Measurements from ENCODE around the gene GABRB2.
"Not testable (repeated sequence)": the region's sequence is repeated elsewhere in the genome, so short reads cannot be mapped to it uniquely, and the experiment has no call there.

The GABRB2 gene

DNA sequence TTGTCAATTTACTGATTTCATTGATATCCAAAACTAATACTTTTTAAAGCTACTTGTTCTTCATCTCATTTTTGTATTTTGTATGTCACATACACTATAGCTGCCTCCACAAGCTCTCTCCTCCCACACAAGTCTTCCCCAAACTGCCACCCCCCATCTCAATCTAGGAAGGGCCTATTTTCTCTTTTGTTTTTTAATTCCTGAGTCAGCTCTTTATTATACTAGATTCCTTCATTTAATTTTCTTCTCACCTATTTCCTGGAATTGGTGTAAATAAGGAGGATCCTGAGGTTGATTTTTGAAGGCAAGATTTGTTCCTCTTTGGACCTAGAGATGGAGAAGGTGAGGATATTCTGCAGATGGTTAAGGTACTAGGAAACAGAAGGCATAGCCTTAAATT is 277.4 kb downstream of the GABRB2 start:
- H3K4me1 ChIP-seq (ENCODE audit: control insufficient read depth in 5 of 5, insufficient read depth in 5 of 5, low read length in 5 of 5) = no peaks in the 10 kb centered on the region
- H3K27me3 ChIP-seq (ENCODE audit: control insufficient read depth in 5 of 5, insufficient read depth in 4 of 5, low read length in 5 of 5) = no peaks in the 10 kb centered on the region
- no peaks in the 10 kb centered on the region for H3K36me3 ChIP-seq (ENCODE audit: control insufficient read depth in 5 of 5, insufficient read depth in 5 of 5, low read length in 5 of 5)
- no peak overlapping the region for H3K27ac ChIP-seq (ENCODE audit: low read depth, low read length)
- H3K4me3 ChIP-seq (ENCODE audit: low read depth in 1 of 5, low read length in 5 of 5) = no peak overlapping the region
- no peaks in the 10 kb centered on the region for H3K9me3 ChIP-seq (ENCODE audit: control insufficient read depth in 5 of 5, low read length in 5 of 5)
- no peak overlapping the region for H3K9ac ChIP-seq (ENCODE audit: low read length in 5 of 5)

DNA sequence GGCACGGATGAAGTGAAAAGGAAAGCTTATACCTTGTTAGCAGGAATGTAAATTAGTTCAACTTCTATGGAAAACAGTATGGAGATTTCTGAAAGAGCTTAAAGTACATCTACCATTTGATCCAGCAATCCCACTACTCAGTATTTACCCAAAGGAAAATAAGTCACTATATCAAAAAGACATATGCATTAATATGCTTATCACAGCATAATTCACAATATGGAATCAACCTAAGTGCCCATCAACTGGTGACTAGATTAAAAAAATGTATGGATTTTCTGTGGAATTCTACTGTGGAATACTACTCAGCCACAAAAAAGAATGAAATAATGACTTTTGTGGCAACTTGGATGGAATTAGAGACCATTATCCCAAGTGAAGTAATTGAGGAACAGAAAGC is 279.6 kb downstream of the GABRB2 start:
- Histone ChIP-seq H3K9me3 (ENCODE audit: control insufficient read depth in 5 of 5, low read length in 5 of 5) (no peaks in the 10 kb centered on the region), H3K9ac (ENCODE audit: low read length in 5 of 5) (no peak overlapping the region), H3K27me3 (ENCODE audit: control insufficient read depth in 5 of 5, insufficient read depth in 4 of 5, low read length in 5 of 5) (no peaks in the 10 kb centered on the region), H3K4me1 (ENCODE audit: control insufficient read depth in 5 of 5, insufficient read depth in 5 of 5, low read length in 5 of 5) (no peaks in the 10 kb centered on the region), H3K36me3 (ENCODE audit: control insufficient read depth in 5 of 5, insufficient read depth in 5 of 5, low read length in 5 of 5) (no peaks in the 10 kb centered on the region), H3K27ac (ENCODE audit: low read depth, low read length) (no peak overlapping the region), H3K4me3 (ENCODE audit: low read depth in 1 of 5, low read length in 5 of 5) (no peak overlapping the region)

DNA sequence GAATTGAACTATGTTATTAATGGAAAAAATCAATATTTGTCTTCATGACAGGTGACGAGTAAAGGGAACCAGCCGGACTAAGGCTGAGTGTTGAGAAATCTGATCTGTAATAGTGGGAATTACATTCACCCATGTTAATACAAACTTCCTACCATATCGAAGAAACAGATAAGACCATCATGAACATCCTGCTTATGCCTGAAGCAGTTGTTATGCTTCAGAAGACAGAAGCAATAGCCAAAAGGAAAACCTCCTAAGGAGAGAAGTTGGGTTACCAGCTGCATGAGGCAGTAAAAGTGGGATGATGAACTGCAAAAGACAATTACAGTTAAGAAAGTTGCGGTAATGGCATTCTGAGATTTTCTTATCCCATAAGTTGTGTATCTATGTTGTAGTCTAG is 281.5 kb downstream of the GABRB2 start:
- Histone ChIP-seq H3K9me3 (ENCODE audit: control insufficient read depth in 5 of 5, low read length in 5 of 5) (no peaks in the 10 kb centered on the region), H3K27me3 (ENCODE audit: control insufficient read depth in 5 of 5, insufficient read depth in 4 of 5, low read length in 5 of 5) (no peaks in the 10 kb centered on the region), H3K27ac (ENCODE audit: low read depth, low read length) (no peak overlapping the region), H3K4me3 (ENCODE audit: low read depth in 1 of 5, low read length in 5 of 5) (no peak overlapping the region), H3K9ac (ENCODE audit: low read length in 5 of 5) (no peak overlapping the region), H3K36me3 (ENCODE audit: control insufficient read depth in 5 of 5, insufficient read depth in 5 of 5, low read length in 5 of 5) (no peaks in the 10 kb centered on the region), H3K4me1 (ENCODE audit: control insufficient read depth in 5 of 5, insufficient read depth in 5 of 5, low read length in 5 of 5) (no peaks in the 10 kb centered on the region)

DNA sequence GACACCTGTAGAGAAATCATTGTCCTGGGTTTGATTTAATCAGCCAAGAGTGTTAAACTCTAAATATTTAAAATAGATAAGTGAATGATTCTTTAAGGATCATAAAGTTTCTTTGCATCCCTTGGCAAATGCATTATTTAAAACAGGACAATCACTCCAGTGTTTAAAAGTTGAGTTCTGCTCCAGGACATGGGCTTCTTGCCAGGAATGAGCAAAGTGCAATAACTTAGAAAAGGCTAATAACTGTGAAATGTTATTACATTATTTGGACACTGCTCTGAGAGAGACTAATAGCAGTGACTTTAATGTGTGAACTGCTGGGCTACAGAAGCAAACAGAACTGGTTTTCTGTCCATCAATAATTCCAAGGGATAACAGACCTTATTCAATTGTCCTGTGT is 283.3 kb downstream of the GABRB2 start:
- no peak overlapping the region for H3K27ac ChIP-seq (ENCODE audit: low read depth, low read length)
- no peaks in the 10 kb centered on the region for H3K36me3 ChIP-seq (ENCODE audit: control insufficient read depth in 5 of 5, insufficient read depth in 5 of 5, low read length in 5 of 5)
- H3K27me3 ChIP-seq (ENCODE audit: control insufficient read depth in 5 of 5, insufficient read depth in 4 of 5, low read length in 5 of 5) = no peaks in the 10 kb centered on the region
- H3K9me3 ChIP-seq (ENCODE audit: control insufficient read depth in 5 of 5, low read length in 5 of 5) = no peaks in the 10 kb centered on the region
- no peaks in the 10 kb centered on the region for H3K4me1 ChIP-seq (ENCODE audit: control insufficient read depth in 5 of 5, insufficient read depth in 5 of 5, low read length in 5 of 5)
- H3K4me3 ChIP-seq (ENCODE audit: low read depth in 1 of 5, low read length in 5 of 5) = no peak overlapping the region
- no peak overlapping the region for H3K9ac ChIP-seq (ENCODE audit: low read length in 5 of 5)

DNA sequence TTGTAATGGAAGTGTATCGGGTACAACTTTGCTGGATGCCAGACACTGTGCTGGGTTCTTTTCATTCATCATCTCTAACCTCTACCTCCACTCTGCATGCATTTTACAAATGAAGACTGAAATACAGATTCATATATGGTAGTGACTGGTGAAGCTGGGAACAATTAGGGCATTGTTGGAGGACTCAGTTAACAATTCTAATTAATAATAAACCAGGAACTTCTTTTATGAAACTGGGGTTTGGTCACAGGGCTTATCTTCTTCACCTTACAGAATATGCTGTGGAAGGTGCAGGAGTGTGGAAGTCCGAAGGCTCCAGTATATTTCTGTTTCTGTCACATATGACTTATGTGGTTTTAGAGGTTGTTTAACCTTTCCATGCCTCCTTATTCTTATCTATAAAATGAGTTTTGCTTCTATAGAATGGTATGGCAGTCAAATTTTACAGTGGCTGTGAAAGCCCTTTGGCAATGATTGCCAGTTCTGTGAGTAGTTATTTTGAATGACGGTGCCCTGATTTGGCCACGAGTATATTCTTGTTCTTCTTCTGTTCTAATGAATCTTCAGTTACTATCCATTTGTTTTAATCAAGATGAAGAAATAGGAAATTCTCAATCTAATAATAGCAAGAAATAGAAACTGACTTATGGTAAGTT is 284.7 kb downstream of the GABRB2 start:
- Histone ChIP-seq H3K9ac (ENCODE audit: low read length in 5 of 5) (no peak overlapping the region), H3K4me3 (ENCODE audit: low read depth in 1 of 5, low read length in 5 of 5) (no peak overlapping the region), H3K27me3 (ENCODE audit: control insufficient read depth in 5 of 5, insufficient read depth in 4 of 5, low read length in 5 of 5) (no peaks in the 10 kb centered on the region), H3K27ac (ENCODE audit: low read depth, low read length) (no peak overlapping the region), H3K36me3 (ENCODE audit: control insufficient read depth in 5 of 5, insufficient read depth in 5 of 5, low read length in 5 of 5) (no peaks in the 10 kb centered on the region), H3K9me3 (ENCODE audit: control insufficient read depth in 5 of 5, low read length in 5 of 5) (no peaks in the 10 kb centered on the region), H3K4me1 (ENCODE audit: control insufficient read depth in 5 of 5, insufficient read depth in 5 of 5, low read length in 5 of 5) (no peaks in the 10 kb centered on the region)

DNA sequence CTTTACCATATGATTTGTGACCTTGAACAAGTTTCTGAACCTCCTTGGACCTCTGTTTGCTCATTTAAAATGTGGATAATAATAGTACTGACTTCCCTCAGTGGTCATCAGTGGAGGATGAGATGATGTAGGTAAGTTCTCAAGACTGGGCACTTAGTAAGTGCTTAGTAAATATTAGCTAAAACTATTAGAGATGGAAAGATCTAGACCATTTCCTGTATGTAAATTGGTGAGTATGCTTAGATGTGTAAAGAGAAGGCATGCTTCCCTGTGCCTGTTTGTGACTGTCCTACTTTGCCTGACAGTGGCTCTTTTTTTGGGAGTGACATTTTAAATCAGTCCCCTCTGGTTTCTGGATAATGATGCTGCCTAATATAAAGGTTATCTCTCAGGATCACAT is 288.1 kb downstream of the GABRB2 start:
- no peaks in the 10 kb centered on the region for H3K27me3 ChIP-seq (ENCODE audit: control insufficient read depth in 5 of 5, insufficient read depth in 4 of 5, low read length in 5 of 5)

DNA sequence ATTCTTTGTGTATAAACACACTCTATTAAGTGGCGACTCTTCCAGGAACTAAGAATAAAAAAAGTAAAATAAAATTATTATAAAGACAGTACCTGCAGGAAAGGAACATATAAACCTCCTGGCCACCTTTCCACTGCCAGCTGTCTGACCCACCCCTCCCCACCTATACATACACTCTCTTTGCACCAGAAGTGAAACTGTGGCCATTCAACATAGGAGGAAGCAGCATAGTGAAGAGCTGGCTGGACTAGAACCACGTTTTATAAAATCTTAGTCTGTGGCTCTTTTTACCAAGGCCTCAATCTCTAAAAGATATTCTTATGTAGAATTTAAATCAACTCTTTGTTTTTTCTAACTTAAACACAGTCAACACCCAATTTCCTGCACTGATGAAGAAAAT is 289.6 kb downstream of the GABRB2 start:
- Histone ChIP-seq H3K36me3 (ENCODE audit: control insufficient read depth in 5 of 5, insufficient read depth in 5 of 5, low read length in 5 of 5) (no peaks in the 10 kb centered on the region), H3K4me1 (ENCODE audit: control insufficient read depth in 5 of 5, insufficient read depth in 5 of 5, low read length in 5 of 5) (no peaks in the 10 kb centered on the region), H3K27me3 (ENCODE audit: control insufficient read depth in 5 of 5, insufficient read depth in 4 of 5, low read length in 5 of 5) (no peaks in the 10 kb centered on the region), H3K9ac (ENCODE audit: low read length in 5 of 5) (no peak overlapping the region), H3K27ac (ENCODE audit: low read depth, low read length) (no peak overlapping the region), H3K4me3 (ENCODE audit: low read depth in 1 of 5, low read length in 5 of 5) (no peak overlapping the region), H3K9me3 (ENCODE audit: control insufficient read depth in 5 of 5, low read length in 5 of 5) (no peaks in the 10 kb centered on the region)

More for the DNA sequence above, 288.1 kb downstream of the GABRB2 start:
- no peaks in the 10 kb centered on the region for H3K36me3 ChIP-seq (ENCODE audit: control insufficient read depth in 5 of 5, insufficient read depth in 5 of 5, low read length in 5 of 5)
- no peaks in the 10 kb centered on the region for H3K4me1 ChIP-seq (ENCODE audit: control insufficient read depth in 5 of 5, insufficient read depth in 5 of 5, low read length in 5 of 5)
- no peaks in the 10 kb centered on the region for H3K9me3 ChIP-seq (ENCODE audit: control insufficient read depth in 5 of 5, low read length in 5 of 5)
- H3K27ac ChIP-seq (ENCODE audit: low read depth, low read length) = no peak overlapping the region
- no peak overlapping the region for H3K4me3 ChIP-seq (ENCODE audit: low read depth in 1 of 5, low read length in 5 of 5)
- no peak overlapping the region for H3K9ac ChIP-seq (ENCODE audit: low read length in 5 of 5)

DNA sequence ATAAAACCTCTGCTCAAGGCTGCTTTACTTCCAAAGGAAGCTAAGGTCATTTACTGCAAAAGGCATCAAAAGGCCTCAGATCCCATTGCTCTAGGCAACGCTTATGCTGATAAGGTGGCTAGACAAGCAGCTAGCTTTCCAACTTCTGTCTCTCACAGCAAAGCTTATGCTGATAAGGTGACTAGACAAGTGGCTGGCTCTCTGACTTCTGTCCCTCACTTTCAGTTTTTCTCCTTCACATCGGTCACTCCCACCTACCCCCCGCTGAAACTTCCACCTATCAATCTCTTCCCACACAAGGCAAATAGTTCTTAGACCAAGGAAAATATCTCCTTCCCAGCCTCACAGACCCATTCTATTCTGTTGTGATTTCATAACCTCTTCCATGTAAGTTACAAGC is 293.6 kb downstream of the GABRB2 start:
- H3K4me1 ChIP-seq (ENCODE audit: control insufficient read depth in 5 of 5, insufficient read depth in 5 of 5, low read length in 5 of 5); H3K9ac ChIP-seq (ENCODE audit: low read length in 5 of 5); H3K36me3 ChIP-seq (ENCODE audit: control insufficient read depth in 5 of 5, insufficient read depth in 5 of 5, low read length in 5 of 5); H3K9me3 ChIP-seq (ENCODE audit: control insufficient read depth in 5 of 5, low read length in 5 of 5); H3K27ac ChIP-seq (ENCODE audit: low read depth, low read length); H3K4me3 ChIP-seq (ENCODE audit: low read depth in 1 of 5, low read length in 5 of 5); H3K27me3 ChIP-seq (ENCODE audit: control insufficient read depth in 5 of 5, insufficient read depth in 4 of 5, low read length in 5 of 5): not testable (repeated sequence)

DNA sequence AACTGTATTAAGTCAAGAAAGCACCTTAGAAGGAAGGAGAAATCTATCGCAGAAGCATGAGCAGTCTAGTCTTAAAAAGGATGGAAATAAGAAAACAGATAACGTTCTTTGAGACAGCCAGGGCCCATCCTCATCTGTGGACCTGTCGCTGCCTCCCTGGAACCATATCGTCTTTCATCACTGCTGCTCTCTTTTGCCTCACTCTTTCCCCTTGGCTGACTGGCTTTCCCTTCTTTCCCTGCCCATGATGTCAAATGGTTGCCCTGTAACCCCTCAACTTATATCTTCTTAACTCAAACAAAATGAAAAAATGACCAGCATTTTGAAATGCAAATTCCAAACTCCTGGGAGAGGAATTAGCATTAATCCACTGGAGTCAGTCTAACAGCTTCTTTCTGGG is 299.8 kb downstream of the GABRB2 start:
- no peaks in the 10 kb centered on the region for H3K36me3 ChIP-seq (ENCODE audit: control insufficient read depth in 5 of 5, insufficient read depth in 5 of 5, low read length in 5 of 5)
- no peaks in the 10 kb centered on the region for H3K9me3 ChIP-seq (ENCODE audit: control insufficient read depth in 5 of 5, low read length in 5 of 5)
- no peaks in the 10 kb centered on the region for H3K27me3 ChIP-seq (ENCODE audit: control insufficient read depth in 5 of 5, insufficient read depth in 4 of 5, low read length in 5 of 5)
- no peaks in the 10 kb centered on the region for H3K4me1 ChIP-seq (ENCODE audit: control insufficient read depth in 5 of 5, insufficient read depth in 5 of 5, low read length in 5 of 5)
- H3K9ac ChIP-seq (ENCODE audit: low read length in 5 of 5) = no peak overlapping the region
- no peak overlapping the region for H3K4me3 ChIP-seq (ENCODE audit: low read depth in 1 of 5, low read length in 5 of 5)
- no peak overlapping the region for H3K27ac ChIP-seq (ENCODE audit: low read depth, low read length)

DNA sequence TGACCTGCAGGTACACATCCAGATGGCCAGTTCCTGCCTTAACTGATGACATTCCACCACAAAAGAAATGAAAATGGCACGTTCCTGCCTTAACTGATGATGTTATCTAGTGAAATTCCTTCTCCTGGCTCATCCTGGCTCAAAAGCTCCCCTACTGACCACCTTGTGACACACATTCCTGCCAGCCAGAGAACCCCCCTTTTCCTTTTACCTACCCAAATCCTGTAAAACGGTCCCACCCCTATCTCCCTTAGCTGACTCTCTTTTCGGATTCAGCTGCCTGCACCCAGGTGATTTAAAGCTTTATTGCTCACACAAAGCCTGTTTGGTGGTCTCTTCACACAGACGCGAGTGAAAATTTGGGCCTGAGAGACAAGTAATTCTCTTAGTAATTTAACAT is 300.7 kb downstream of the GABRB2 start:
- H3K27ac ChIP-seq (ENCODE audit: low read depth, low read length); H3K4me1 ChIP-seq (ENCODE audit: control insufficient read depth in 5 of 5, insufficient read depth in 5 of 5, low read length in 5 of 5); H3K36me3 ChIP-seq (ENCODE audit: control insufficient read depth in 5 of 5, insufficient read depth in 5 of 5, low read length in 5 of 5); H3K27me3 ChIP-seq (ENCODE audit: control insufficient read depth in 5 of 5, insufficient read depth in 4 of 5, low read length in 5 of 5); H3K9ac ChIP-seq (ENCODE audit: low read length in 5 of 5); H3K4me3 ChIP-seq (ENCODE audit: low read depth in 1 of 5, low read length in 5 of 5); H3K9me3 ChIP-seq (ENCODE audit: control insufficient read depth in 5 of 5, low read length in 5 of 5): not testable (repeated sequence)

Data from subcutaneous abdominal adipose tissue (tissue), 5 donors.